DOHH2 (cell line): ENCODE results near the gene BPI.

ENCODE experiments used
- H3F3A ChIP-seq: fragments of 200-600 bp; sonication (generic), shearing (Covaris generic); 2 replicates; pipeline ENCODE4 v1.6.0; 2016; ENCODE audit warnings: antibody characterized with exemption, mild to moderate bottlenecking; ENCODE audit not compliant: control insufficient read depth, insufficient read depth
- H3K27ac ChIP-seq: fragments of 200-600 bp; sonication (generic); 2 replicates; pipeline ENCODE4 v1.5.1; 2014; ENCODE audit warnings: low read depth, mild to moderate bottlenecking, low read length, moderate library complexity
- H3K27me3 ChIP-seq: fragments of 200-600 bp; sonication (generic); 2 replicates; pipeline ENCODE4 v1.6.1; 2014; ENCODE audit warnings: mild to moderate bottlenecking, low read length, mixed read lengths; ENCODE audit not compliant: control insufficient read depth
- H3K36me3 ChIP-seq: fragments of 200-600 bp; sonication (generic); 2 replicates; pipeline ENCODE4 v1.6.1; 2014; ENCODE audit warnings: mild to moderate bottlenecking, low read length, moderate library complexity, mixed read lengths; ENCODE audit not compliant: control insufficient read depth
- H3K4me1 ChIP-seq: fragments of 200-600 bp; sonication (generic); 2 replicates; pipeline ENCODE4 v1.6.1; 2014; ENCODE audit warnings: mild to moderate bottlenecking, low read length, mixed read lengths; ENCODE audit not compliant: control insufficient read depth
- H3K4me2 ChIP-seq: fragments of 200-600 bp; sonication (generic); 2 replicates; pipeline ENCODE4 v1.6.0; 2014; ENCODE audit warnings: mild to moderate bottlenecking, low read length, moderate library complexity
- H3K4me3 ChIP-seq: fragments of 200-600 bp; sonication (generic); 2 replicates; pipeline ENCODE4 v1.5.1; 2014; ENCODE audit warnings: mild to moderate bottlenecking, low read length, mixed read lengths
- H3K79me2 ChIP-seq: fragments of 200-600 bp; sonication (generic); 2 replicates; pipeline ENCODE4 v1.6.1; 2014; ENCODE audit warnings: mild to moderate bottlenecking, low read length, mixed read lengths; ENCODE audit not compliant: control insufficient read depth
- H3K9me2 ChIP-seq: fragments of 200-600 bp; sonication (generic); replicated peaks from 2 replicates; pipeline ENCODE4 v1.6.1; 2014; ENCODE audit warnings: mild to moderate bottlenecking, low read length, mixed read lengths; ENCODE audit not compliant: control insufficient read depth
- H3K9me3 ChIP-seq: fragments of 200-600 bp; sonication (generic); 2 replicates; pipeline ENCODE4 v1.6.1; 2014; ENCODE audit warnings: antibody characterized with exemption, low read length, mixed read lengths; ENCODE audit not compliant: control insufficient read depth, insufficient read depth
- H4K20me1 ChIP-seq: fragments of 200-600 bp; sonication (generic); 2 replicates; pipeline ENCODE4 v1.6.0; 2014; ENCODE audit warnings: low read depth, mild to moderate bottlenecking, antibody characterized with exemption, low read length, moderate library complexity; ENCODE audit not compliant: control insufficient read depth, insufficient read depth
- EZH2phosphoT487 ChIP-seq: fragments of 200-600 bp; sonication (generic); IDR thresholded peaks from 2 replicates; pipeline ENCODE4 v1.6.1; 2017; ENCODE audit warnings: borderline replicate concordance, mild to moderate bottlenecking, antibody characterized with exemption, low read length, moderate library complexity, mixed read lengths
- TF ChIP-seq, protein P1 (sequence below): fragments of 200-600 bp; sonication (generic); IDR thresholded peaks from one replicate; pipeline ENCODE4 v1.5.1; 2014; ENCODE audit warnings: antibody characterized with exemption, mild to moderate bottlenecking, low read depth, low read length; ENCODE audit not compliant: poor library complexity, severe bottlenecking

The BPI gene

DNA sequence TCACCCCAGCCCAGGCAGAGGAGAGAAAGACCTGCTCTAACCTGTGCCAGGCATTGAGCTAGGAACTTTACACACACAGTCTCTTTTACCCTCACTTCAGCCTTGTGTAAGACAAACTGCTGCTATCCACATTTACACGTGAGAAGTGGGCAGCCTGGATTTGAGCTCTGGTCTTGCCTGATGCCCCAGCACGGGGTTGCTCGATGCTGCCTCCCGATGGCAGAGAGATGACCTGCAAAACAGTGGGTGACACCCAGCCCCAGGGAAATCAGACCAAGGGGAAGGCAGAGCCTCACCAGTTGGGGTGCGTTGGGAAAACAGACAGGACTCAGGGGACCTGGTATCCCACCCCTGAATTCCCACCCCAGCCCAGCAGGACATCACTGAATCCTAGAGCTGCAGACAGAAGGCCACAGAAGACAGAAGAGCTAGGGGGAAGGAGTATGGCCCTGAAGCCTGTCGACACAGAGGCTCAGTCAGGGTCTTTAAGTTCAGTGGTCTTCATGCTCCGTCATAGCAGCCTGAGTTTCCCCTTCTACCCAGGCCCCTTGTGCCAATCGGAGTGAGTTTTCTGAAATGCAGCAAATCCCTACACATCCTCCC lies 990 bp downstream of the BPI start:
- H3K9me3 ChIP-seq, result no peaks in the 10 kb centered on the region
- TF ChIP-seq EZH2phosphoT487, result no peak
- TF ChIP-seq, protein P1, sequence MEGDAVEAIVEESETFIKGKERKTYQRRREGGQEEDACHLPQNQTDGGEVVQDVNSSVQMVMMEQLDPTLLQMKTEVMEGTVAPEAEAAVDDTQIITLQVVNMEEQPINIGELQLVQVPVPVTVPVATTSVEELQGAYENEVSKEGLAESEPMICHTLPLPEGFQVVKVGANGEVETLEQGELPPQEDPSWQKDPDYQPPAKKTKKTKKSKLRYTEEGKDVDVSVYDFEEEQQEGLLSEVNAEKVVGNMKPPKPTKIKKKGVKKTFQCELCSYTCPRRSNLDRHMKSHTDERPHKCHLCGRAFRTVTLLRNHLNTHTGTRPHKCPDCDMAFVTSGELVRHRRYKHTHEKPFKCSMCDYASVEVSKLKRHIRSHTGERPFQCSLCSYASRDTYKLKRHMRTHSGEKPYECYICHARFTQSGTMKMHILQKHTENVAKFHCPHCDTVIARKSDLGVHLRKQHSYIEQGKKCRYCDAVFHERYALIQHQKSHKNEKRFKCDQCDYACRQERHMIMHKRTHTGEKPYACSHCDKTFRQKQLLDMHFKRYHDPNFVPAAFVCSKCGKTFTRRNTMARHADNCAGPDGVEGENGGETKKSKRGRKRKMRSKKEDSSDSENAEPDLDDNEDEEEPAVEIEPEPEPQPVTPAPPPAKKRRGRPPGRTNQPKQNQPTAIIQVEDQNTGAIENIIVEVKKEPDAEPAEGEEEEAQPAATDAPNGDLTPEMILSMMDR, result peak; percentile 61
- no peaks in the 10 kb centered on the region for H3K9me2 ChIP-seq
- H3K79me2 ChIP-seq, result no peaks in the 10 kb centered on the region
- no peaks in the 10 kb centered on the region for H3K4me1 ChIP-seq
- no peaks in the 10 kb centered on the region for H4K20me1 ChIP-seq
- no peak overlapping the region for H3K4me3 ChIP-seq
- no peaks in the 10 kb centered on the region for H3F3A ChIP-seq
- H3K27ac ChIP-seq, result no peak overlapping the region
- peaks cover 16% of the 10 kb centered on the region for H3K27me3 ChIP-seq
- no peak overlapping the region for H3K4me2 ChIP-seq
- no peaks in the 10 kb centered on the region for H3K36me3 ChIP-seq

DNA sequence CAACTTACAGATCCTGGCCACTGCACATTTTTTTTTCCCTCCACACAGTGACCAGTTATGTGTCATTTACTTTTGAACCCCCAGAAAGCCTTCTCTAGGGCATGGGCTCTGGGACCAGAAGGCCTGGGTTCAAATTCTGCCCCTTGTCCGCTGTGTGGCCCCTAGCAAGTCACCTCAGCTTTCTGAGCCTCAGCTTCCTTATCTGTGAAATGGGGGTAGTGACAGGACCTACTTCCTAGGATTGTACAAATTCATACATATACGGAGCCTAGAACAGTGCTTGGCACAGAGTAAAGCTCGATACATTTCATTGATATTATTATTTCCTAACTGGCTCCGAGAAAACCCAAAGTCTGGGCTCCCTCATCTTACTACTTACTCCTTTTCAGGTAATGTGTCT lies 1.6 kb downstream of the BPI start:
- no peaks in the 10 kb centered on the region for H3K9me2 ChIP-seq
- H3K9me3 ChIP-seq, result no peaks in the 10 kb centered on the region
- H4K20me1 ChIP-seq, result no peaks in the 10 kb centered on the region
- no peak overlapping the region for H3K4me2 ChIP-seq
- TF ChIP-seq, protein P1, result no peak
- no peak for TF ChIP-seq EZH2phosphoT487
- H3K36me3 ChIP-seq, result no peaks in the 10 kb centered on the region
- H3K79me2 ChIP-seq, result no peaks in the 10 kb centered on the region
- H3K4me1 ChIP-seq, result no peaks in the 10 kb centered on the region
- H3K27me3 ChIP-seq, result peaks cover 10% of the 10 kb centered on the region
- H3K27ac ChIP-seq, result no peak overlapping the region
- H3K4me3 ChIP-seq, result no peak overlapping the region
- no peaks in the 10 kb centered on the region for H3F3A ChIP-seq

DNA sequence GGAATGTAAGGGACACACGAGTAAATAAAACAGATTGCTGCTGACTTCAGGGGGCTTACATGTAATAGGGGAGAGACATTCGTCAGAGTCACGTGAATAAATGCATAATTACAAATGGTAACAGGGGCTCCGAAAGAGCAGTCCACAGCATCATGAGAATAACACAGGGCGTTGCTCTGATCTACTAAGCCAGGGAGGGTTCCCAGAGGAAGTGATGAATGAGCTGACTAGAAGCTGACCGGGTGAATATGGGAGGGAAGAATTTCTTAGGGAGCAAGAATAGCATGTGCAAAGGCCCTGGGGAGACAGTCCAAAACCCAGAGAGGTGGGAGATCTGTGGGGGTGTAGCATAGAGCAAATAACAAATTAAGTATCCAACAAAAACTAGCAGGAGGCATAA lies 2.4 kb downstream of the BPI start:
- no peaks in the 10 kb centered on the region for H3F3A ChIP-seq
- H3K36me3 ChIP-seq, result no peaks in the 10 kb centered on the region
- TF ChIP-seq, protein P1, result no peak
- TF ChIP-seq EZH2phosphoT487, result no peak
- no peak overlapping the region for H3K4me2 ChIP-seq
- no peak overlapping the region for H3K4me3 ChIP-seq
- no peaks in the 10 kb centered on the region for H4K20me1 ChIP-seq
- H3K27me3 ChIP-seq, result peaks cover 6% of the 10 kb centered on the region; the same call in 1 of the 2 replicates
- H3K9me3 ChIP-seq, result no peaks in the 10 kb centered on the region
- H3K9me2 ChIP-seq, result no peaks in the 10 kb centered on the region
- no peak overlapping the region for H3K27ac ChIP-seq
- no peaks in the 10 kb centered on the region for H3K4me1 ChIP-seq
- no peaks in the 10 kb centered on the region for H3K79me2 ChIP-seq
